ENCODE results near the gene EFNA5.

EFNA5 gene

DNA sequence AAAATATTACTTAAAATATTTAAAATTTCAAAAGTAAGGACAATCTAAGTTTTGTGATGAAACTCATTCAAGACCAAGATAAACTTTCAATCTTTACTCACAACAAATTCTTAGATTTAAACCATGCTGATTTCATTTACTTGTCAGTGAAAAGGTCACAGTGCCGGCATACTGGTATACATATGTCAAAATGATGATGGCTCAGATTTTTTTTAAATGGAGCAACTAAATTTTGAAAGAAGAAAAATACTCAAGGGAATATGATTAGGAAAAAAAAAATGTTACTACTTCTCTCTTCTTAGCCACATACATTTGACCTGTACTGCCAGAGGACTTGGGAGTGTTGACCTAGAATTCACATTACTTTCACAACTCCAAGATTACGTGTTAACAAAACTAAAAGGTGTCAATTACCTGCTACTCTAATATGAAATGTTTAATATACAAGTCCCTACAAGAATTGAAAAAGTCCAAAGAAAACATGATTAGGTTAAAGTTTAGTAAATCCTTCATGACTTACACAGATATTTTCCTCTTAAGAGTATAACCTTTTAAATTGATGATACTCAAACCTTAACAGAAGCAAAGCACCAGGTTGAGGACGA, 4.6 kb downstream of the EFNA5 start:
- Mint-ChIP-seq H3K4me3 (no peak overlapping the region), H3K36me3 (ENCODE audit: low read depth) (no peaks in the 10 kb centered on the region), H3K9me3 (no peaks in the 10 kb centered on the region), H3K27ac (no peak overlapping the region), H3K4me1 (ENCODE audit: low read depth) (peaks cover 10% of the 10 kb centered on the region), H3K27me3 (peaks cover 53% of the 10 kb centered on the region)
- no peak for DNase-seq

DNA sequence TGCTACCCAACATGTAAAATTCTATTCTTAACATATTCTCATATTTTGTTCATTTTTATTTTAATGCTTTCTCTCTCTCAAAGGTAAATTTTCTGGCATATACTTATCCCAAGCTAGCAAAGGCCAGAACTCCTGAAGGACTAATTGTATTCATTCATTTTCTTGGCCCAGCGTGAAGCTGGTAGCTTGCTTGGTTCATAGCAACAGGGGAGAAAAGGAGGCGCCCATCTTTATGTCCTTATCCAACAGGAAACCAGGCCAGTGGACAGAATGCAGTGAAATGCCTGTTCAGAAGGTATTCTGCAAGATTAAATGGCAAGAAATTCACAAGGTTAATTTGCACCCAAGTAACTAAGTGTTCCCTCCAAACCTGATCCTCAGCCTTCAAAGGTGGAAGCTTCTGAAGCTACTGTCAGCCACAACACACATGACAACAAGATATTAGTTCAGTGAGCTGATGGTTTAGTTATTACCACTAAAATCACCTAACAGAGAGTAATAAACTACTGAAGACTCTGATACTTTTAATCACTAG, 5.6 kb downstream of the EFNA5 start:
- no peak overlapping the region for H3K27ac Mint-ChIP-seq
- no peak overlapping the region for H3K4me3 Mint-ChIP-seq

DNA sequence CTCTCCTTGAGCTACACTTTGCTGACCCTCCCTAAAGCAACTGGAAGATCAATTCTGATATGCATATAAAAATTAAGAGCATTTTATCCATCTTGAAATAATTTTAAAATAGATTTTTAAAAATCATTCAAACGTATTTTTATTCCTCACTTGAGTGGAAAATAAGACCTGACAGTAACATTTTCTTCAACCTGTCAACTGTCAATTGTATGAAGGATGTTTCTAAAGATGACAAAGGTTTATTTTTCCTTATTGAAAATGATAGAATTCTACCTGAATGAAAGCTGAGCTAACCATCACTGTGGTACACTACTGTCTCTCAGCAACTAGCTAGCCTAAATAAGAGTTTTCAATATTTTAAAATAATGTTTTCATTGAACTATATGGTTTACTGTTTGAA, 7.0 kb downstream of the EFNA5 start:
- peaks cover 35% of the 10 kb centered on the region for H3K27me3 Mint-ChIP-seq
- no peaks in the 10 kb centered on the region for H3K36me3 Mint-ChIP-seq (ENCODE audit: low read depth)
- no peak for DNase-seq
- no peak overlapping the region for H3K4me3 Mint-ChIP-seq
- no peaks in the 10 kb centered on the region for H3K9me3 Mint-ChIP-seq
- H3K27ac Mint-ChIP-seq = no peak overlapping the region
- H3K4me1 Mint-ChIP-seq (ENCODE audit: low read depth) = no peaks in the 10 kb centered on the region

More for the DNA sequence above, 5.6 kb downstream of the EFNA5 start:
- H3K4me1 Mint-ChIP-seq (ENCODE audit: low read depth) = peaks cover 4% of the 10 kb centered on the region
- H3K36me3 Mint-ChIP-seq (ENCODE audit: low read depth) = no peaks in the 10 kb centered on the region
- DNase-seq = no peak
- peaks cover 46% of the 10 kb centered on the region for H3K27me3 Mint-ChIP-seq
- H3K9me3 Mint-ChIP-seq = no peaks in the 10 kb centered on the region

DNA sequence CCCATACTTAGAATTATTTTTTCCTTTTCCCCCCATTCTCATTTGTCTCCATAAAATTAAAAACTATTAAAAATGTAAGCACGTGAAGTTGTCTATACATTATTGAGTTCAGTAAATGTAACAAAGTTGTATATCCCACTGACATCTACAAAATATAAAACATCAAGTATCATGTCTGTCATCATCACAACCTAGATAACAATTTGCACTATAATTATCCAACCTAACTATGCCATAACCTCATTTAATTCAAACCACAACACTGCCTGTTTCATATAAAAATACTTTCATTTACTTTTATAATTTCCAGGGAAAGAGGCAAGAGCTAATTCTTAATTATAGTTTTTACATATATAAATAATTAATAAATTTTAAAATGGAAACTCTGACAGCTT, 9.1 kb downstream of the EFNA5 start:
- DNase-seq = no peak
- no peaks in the 10 kb centered on the region for H3K9me3 Mint-ChIP-seq

DNA sequence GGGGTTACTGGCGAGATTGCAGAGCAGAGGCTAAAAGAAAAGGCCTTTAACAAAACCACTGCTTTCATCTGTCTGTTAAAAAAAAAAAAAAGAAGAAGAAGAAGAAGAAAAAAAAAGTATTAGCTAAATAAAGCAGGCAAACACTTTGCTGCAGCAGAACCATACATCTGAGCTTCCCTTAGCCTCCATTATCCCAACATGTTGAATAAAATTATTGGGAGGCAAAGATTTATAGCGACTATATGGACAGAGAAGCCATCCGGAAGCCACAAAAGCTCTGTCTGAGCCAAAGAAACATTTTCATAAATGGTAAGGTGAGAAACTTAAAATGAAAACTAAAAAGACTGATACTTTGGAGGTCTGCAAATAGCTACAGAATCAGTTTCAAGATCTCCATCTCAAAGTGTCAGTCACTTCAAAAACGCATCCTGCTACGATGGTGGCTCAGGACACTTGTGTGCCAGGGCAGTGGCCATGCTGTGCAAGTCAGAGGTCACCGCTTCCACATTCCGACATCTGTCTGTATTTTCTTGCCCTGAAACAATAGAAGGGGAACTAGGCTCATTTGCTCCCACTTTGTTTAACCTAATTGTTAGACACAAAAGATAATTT, 9.6 kb downstream of the EFNA5 start:
- DNase-seq = no peak
- peaks cover 26% of the 10 kb centered on the region for H3K27me3 Mint-ChIP-seq
- H3K27ac Mint-ChIP-seq = no peak overlapping the region
- no peaks in the 10 kb centered on the region for H3K9me3 Mint-ChIP-seq
- H3K4me1 Mint-ChIP-seq (ENCODE audit: low read depth) = no peaks in the 10 kb centered on the region
- H3K4me3 Mint-ChIP-seq = no peak overlapping the region
- H3K36me3 Mint-ChIP-seq (ENCODE audit: low read depth) = no peaks in the 10 kb centered on the region

More for the DNA sequence above, 9.1 kb downstream of the EFNA5 start:
- no peak overlapping the region for H3K27ac Mint-ChIP-seq
- no peak overlapping the region for H3K4me3 Mint-ChIP-seq
- H3K27me3 Mint-ChIP-seq = peaks cover 31% of the 10 kb centered on the region
- H3K4me1 Mint-ChIP-seq (ENCODE audit: low read depth) = no peaks in the 10 kb centered on the region
- no peaks in the 10 kb centered on the region for H3K36me3 Mint-ChIP-seq (ENCODE audit: low read depth)

DNA sequence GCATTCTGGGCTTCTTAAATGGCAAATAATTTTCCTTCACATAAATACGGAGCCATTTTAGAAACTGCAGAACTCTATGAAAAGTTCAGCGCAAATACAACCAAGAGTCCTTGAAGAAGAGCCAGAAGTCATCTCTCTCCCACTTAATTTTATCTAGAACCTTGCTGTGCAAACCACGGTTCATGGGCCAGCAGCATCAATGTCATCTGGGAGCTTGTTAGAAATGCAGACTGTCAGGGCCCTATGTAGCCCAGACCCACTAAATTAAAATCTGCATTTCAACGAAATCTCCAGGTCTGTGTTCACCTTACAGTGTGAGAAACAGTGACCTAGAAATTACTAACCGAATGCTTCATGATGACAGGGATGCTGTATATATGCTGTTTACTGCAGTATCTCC, 12.2 kb downstream of the EFNA5 start:
- Mint-ChIP-seq H3K4me1 (ENCODE audit: low read depth) (no peaks in the 10 kb centered on the region), H3K27me3 (peaks cover 21% of the 10 kb centered on the region), H3K27ac (no peak overlapping the region), H3K36me3 (ENCODE audit: low read depth) (no peaks in the 10 kb centered on the region), H3K9me3 (no peaks in the 10 kb centered on the region), H3K4me3 (no peak overlapping the region)
- no peak for DNase-seq

DNA sequence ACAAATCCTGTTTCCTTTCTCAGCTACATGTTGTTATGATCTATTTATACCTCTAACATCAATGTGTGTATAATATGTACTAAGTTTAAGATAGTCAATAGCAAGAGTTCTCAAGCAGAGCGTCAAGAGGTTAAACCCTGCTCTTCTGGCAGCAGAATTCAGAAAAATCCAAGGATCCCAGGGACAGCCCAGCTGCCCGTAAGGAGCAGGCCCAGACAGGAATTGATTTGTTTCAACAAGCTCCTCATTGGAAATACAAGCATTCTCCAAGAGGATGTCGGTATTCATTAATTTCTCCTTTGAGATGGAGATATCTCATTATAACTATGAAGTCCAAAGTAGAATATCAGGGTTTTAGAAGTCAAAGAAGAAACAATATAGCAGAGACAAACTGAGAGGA, 14.9 kb downstream of the EFNA5 start:
- H3K9me3 Mint-ChIP-seq = no peaks in the 10 kb centered on the region
- H3K27me3 Mint-ChIP-seq = peaks cover 32% of the 10 kb centered on the region
- no peaks in the 10 kb centered on the region for H3K4me1 Mint-ChIP-seq (ENCODE audit: low read depth)
- H3K27ac Mint-ChIP-seq = no peak overlapping the region
- H3K36me3 Mint-ChIP-seq (ENCODE audit: low read depth) = no peaks in the 10 kb centered on the region
- no peak for DNase-seq
- H3K4me3 Mint-ChIP-seq = no peak overlapping the region

DNA sequence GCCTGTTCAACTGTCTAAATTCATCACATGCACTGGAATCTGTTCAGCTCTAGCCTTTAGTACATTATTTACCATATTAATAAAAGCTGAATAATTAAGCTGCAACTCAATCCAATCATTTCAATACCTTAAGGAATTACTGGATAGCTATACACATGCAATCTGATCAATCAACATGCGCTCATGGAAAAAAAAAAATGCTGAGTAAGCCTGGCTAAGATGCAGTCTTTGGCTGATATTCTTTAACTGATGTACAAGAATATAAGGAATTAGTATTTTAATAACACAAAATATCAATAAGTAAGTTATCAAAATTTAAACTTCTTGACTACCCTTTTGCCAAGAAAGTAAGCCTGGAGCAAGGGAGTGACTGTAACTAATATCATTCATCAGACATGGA, 15.9 kb downstream of the EFNA5 start:
- Mint-ChIP-seq H3K9me3 (no peaks in the 10 kb centered on the region), H3K4me3 (no peak overlapping the region), H3K27ac (no peak overlapping the region), H3K36me3 (ENCODE audit: low read depth) (no peaks in the 10 kb centered on the region), H3K4me1 (ENCODE audit: low read depth) (no peaks in the 10 kb centered on the region), H3K27me3 (peaks cover 35% of the 10 kb centered on the region)
- DNase-seq = no peak

DNA sequence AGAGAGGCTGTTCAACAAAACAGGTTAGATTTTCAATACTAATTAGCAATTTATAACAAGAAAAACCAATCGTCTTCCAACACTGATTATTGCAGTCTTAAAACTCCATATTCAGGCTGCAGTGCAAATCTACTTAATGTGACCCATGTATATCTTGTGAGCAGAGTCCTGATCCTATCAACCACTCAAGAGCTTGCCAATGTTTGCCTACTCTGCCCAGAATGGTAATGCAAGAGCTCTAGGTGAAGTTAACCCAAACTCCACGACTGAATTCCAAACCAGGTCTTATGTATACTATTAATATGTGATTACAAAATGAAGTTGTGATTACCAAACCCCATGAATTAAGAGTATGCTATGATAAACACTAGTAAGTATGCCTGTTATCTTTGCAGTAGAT, 17.1 kb downstream of the EFNA5 start:
- peaks cover 36% of the 10 kb centered on the region for H3K27me3 Mint-ChIP-seq
- no peak overlapping the region for H3K4me3 Mint-ChIP-seq

DNA sequence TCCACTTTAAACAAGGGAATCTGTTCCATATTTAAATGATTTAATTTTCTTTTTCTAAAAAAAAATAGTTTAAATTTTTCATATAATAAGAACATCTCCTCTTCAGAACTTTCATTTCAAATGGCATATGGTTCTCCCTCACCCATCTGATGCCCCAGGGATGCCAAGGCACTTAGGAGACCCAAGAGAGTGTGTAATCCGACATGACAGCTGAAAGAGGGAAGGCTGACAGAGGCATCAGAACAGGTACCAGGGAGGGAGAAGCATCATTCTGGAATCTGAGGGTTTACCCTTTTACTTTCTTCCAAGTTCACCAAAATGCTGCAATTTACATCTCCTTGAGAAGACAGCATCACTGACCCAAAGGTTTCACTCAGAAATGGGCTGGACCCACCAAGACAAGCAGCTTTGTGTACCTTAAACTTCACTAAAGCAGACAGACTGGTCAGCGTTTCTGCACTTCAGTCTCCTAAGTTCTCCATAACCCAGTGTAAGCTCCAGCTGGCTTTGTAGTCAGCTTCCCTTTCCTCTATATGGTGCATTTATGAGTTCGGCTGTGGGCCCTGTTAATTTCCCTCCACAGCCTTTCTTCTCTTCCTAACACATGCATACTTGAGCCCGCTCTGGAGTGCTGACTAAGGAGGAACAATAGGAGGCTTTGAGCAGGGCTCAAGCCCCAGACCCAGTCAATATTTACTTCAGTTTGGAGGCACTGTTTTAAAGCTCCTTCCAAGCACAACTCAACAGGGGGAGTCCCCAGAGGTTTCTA, 17.7 kb downstream of the EFNA5 start:
- Mint-ChIP-seq H3K4me1 (ENCODE audit: low read depth) (no peaks in the 10 kb centered on the region), H3K36me3 (ENCODE audit: low read depth) (no peaks in the 10 kb centered on the region), H3K27ac (no peak overlapping the region), H3K27me3 (peaks cover 31% of the 10 kb centered on the region), H3K9me3 (no peaks in the 10 kb centered on the region), H3K4me3 (no peak overlapping the region)
- no peak for DNase-seq

More for the DNA sequence above, 17.1 kb downstream of the EFNA5 start:
- Mint-ChIP-seq H3K27ac (no peak overlapping the region), H3K36me3 (ENCODE audit: low read depth) (no peaks in the 10 kb centered on the region), H3K4me1 (ENCODE audit: low read depth) (no peaks in the 10 kb centered on the region), H3K9me3 (no peaks in the 10 kb centered on the region)
- no peak for DNase-seq

DNA sequence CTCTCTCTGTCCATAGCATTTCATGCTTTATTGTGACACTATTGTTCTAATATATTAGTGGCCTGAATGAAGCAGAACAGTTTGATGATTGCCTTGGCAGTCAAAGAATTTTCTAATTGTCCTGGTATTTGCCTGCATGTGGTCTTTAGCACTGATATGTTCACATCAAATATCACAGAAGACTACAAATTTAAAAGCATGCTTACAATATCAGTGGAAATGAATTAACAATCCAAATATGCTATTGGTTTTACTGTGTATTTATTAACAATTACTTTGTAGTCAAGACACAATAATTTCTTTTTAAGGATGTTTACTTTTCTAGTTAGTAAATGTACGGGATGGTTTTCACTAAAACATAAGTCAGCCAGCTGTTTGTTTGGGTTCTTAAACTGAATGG, 18.3 kb downstream of the EFNA5 start:
- H3K27ac Mint-ChIP-seq = no peak overlapping the region
- H3K36me3 Mint-ChIP-seq (ENCODE audit: low read depth) = no peaks in the 10 kb centered on the region
- H3K9me3 Mint-ChIP-seq = no peaks in the 10 kb centered on the region
- H3K4me1 Mint-ChIP-seq (ENCODE audit: low read depth) = no peaks in the 10 kb centered on the region
- H3K4me3 Mint-ChIP-seq = no peak overlapping the region
- DNase-seq = no peak
- peaks cover 29% of the 10 kb centered on the region for H3K27me3 Mint-ChIP-seq

DNA sequence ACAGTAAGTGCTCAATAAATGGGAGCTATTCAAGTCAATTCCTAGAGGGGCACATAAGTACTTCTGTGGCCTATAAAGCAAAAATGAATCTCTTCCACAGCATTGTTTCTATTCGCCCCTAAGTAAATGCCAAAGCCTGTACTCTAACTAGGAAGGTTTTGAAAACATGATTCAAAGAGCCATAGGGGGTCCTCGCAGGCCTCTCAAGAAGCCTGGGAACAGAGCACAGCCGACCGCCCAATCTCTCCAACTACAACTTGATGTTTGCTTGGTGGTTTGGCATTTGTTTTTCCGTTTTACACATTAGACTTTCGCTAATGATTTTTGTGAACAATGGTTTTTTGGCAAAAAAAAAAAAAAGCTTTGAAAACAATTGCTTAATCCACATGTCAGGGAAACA, 19.4 kb downstream of the EFNA5 start:
- no peak for DNase-seq
- Mint-ChIP-seq H3K27ac (no peak overlapping the region), H3K4me3 (no peak overlapping the region), H3K9me3 (no peaks in the 10 kb centered on the region), H3K36me3 (ENCODE audit: low read depth) (no peaks in the 10 kb centered on the region), H3K27me3 (peaks cover 29% of the 10 kb centered on the region), H3K4me1 (ENCODE audit: low read depth) (no peaks in the 10 kb centered on the region)

DNA sequence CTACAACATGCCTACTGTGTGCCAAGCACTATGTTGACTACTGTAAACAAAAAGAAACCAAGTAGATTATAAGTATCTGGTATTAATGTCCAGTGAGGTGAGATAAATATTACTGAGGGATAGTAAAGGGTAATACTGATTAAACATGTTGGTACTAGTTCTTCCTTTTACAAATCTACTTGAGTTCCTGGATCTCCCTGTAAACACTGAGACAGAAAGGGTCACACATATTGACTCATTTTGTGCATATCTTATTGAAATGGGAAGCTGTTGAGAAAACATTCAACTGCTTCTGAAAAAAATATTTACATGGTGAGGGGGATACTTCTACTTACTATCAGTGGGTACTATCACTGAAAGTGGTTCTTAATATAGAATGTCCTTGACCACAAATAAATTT, 24.3 kb downstream of the EFNA5 start:
- H3K4me3 Mint-ChIP-seq = no peak overlapping the region
- H3K27ac Mint-ChIP-seq = no peak overlapping the region
- peaks cover 20% of the 10 kb centered on the region for H3K27me3 Mint-ChIP-seq
- DNase-seq = no peak
- no peaks in the 10 kb centered on the region for H3K9me3 Mint-ChIP-seq
- no peaks in the 10 kb centered on the region for H3K36me3 Mint-ChIP-seq (ENCODE audit: low read depth)
- no peaks in the 10 kb centered on the region for H3K4me1 Mint-ChIP-seq (ENCODE audit: low read depth)

DNA sequence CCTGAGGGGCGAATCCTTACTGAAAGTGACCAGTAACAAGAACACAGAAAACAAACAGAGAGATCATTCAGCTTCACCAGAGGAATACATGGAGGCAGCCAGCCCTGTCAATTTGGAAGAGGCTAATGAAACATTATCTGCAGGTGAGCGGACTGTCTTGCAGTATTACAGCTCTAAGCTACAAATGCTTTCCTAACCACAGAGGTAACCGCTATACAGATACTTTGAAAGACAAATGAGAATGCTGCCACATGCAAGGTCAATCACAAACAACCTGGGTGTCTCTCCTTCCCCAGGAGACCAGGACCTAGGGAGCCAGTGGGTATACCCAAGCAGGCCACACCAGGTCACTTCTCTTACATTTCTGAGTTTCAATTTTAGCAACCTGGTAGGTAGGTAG, 30.2 kb downstream of the EFNA5 start:
- H3K4me1 Mint-ChIP-seq (ENCODE audit: low read depth) = no peaks in the 10 kb centered on the region
- no peak overlapping the region for H3K27ac Mint-ChIP-seq
- no peaks in the 10 kb centered on the region for H3K9me3 Mint-ChIP-seq
- no peak overlapping the region for H3K4me3 Mint-ChIP-seq
- DNase-seq = no peak
- peaks cover 22% of the 10 kb centered on the region for H3K27me3 Mint-ChIP-seq
- H3K36me3 Mint-ChIP-seq (ENCODE audit: low read depth) = no peaks in the 10 kb centered on the region

DNA sequence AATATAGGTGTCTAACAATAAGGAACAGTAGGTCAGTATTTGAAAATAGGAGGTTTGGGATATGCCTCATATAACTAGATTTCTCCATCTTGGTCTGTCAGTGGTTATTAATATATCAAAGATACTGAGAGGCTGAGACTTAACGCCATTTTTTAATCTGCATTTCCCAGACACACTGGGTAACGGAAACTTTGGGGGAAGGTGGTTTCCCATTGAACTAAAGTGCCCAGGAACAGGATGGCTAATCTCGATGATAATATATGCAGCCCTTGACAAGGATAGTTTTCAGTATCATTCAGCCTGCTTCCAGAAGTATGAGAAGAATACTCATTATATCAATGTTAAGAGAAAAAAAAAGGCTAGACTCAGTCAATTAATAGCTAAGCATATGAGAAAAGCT, 30.7 kb downstream of the EFNA5 start:
- no peak for DNase-seq
- Mint-ChIP-seq H3K27me3 (peaks cover 25% of the 10 kb centered on the region), H3K4me1 (ENCODE audit: low read depth) (no peaks in the 10 kb centered on the region), H3K9me3 (no peaks in the 10 kb centered on the region), H3K36me3 (ENCODE audit: low read depth) (no peaks in the 10 kb centered on the region), H3K4me3 (no peak overlapping the region), H3K27ac (no peak overlapping the region)
